DND-41 (cell line): ENCODE results near the gene C3orf20.

Source experiments
- EZH2 ChIP-seq: IDR thresholded peaks from 3 replicates; pipeline ENCODE4 v1.6.1; 2012; ENCODE audit warnings: borderline replicate concordance, low read depth, mild to moderate bottlenecking, moderate library complexity, low read length, inconsistent platforms; ENCODE audit not compliant: severe bottlenecking
- TF ChIP-seq, protein P1 (sequence below): IDR thresholded peaks from 2 replicates; pipeline ENCODE4 v1.5.1; 2012; ENCODE audit warnings: borderline replicate concordance, low read length, moderate library complexity, mild to moderate bottlenecking; ENCODE audit not compliant: poor library complexity, severe bottlenecking; ENCODE audit errors: extremely low read depth

GRCh38 chr3:14795996-14796395 lies 121.1 kb downstream of the C3orf20 start:
- TF ChIP-seq, protein P1, sequence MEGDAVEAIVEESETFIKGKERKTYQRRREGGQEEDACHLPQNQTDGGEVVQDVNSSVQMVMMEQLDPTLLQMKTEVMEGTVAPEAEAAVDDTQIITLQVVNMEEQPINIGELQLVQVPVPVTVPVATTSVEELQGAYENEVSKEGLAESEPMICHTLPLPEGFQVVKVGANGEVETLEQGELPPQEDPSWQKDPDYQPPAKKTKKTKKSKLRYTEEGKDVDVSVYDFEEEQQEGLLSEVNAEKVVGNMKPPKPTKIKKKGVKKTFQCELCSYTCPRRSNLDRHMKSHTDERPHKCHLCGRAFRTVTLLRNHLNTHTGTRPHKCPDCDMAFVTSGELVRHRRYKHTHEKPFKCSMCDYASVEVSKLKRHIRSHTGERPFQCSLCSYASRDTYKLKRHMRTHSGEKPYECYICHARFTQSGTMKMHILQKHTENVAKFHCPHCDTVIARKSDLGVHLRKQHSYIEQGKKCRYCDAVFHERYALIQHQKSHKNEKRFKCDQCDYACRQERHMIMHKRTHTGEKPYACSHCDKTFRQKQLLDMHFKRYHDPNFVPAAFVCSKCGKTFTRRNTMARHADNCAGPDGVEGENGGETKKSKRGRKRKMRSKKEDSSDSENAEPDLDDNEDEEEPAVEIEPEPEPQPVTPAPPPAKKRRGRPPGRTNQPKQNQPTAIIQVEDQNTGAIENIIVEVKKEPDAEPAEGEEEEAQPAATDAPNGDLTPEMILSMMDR = no peak
- TF ChIP-seq EZH2 = no peak
